Measurements from ENCODE around the gene UBE2J2.

UBE2J2 gene

GRCh38 chr1:1315435-1315954, 41.8 kb upstream of the UBE2J2 start:
- Histone ChIP-seq H3K4me1 (ENCODE audit: insufficient read depth, low read length) (peaks cover 7% of the 10 kb centered on the region), H3K36me3 (ENCODE audit: insufficient read depth, low read length) (peaks cover 85% of the 10 kb centered on the region), H3K4me3 (ENCODE audit: low read depth in 1 of 2, low read length in 2 of 2) (no peak overlapping the region), H3K27me3 (ENCODE audit: insufficient read depth, low read length, poor library complexity) (no peaks in the 10 kb centered on the region), H3K27ac (ENCODE audit: low read length) (no peak overlapping the region), H3K9me3 (ENCODE audit: insufficient read depth, low read length, severe bottlenecking) (no peaks in the 10 kb centered on the region), H3K4me2 (ENCODE audit: insufficient read depth, low read length) (no peak overlapping the region), H4K20me1 (ENCODE audit: insufficient read depth, low read length) (peaks cover 70% of the 10 kb centered on the region), H3K9ac (ENCODE audit: low read depth, low read length) (no peak overlapping the region), H2AFZ (ENCODE audit: low read depth, low read length) (no peak overlapping the region), H3K79me2 (ENCODE audit: insufficient read depth, low read length) (peaks cover 69% of the 10 kb centered on the region)
- DNase-seq, result no peak
- no peak for TF ChIP-seq EZH2 (IDR thresholded peaks at IDR 0.05; ENCODE audit: borderline replicate concordance, low read depth, low read length, severe bottlenecking)
- no peak for TF ChIP-seq CTCF (IDR thresholded peaks at IDR 0.05; ENCODE audit: borderline replicate concordance, extremely low read depth, low read length, poor library complexity, severe bottlenecking)
- ATAC-seq (ENCODE audit: insufficient read depth, low read depth), result no peak

- Histone ChIP-seq H3K4me1 (ENCODE audit: insufficient read depth, low read length) (peaks cover 10% of the 10 kb centered on the region), H3K79me2 (ENCODE audit: insufficient read depth, low read length) (peaks cover 69% of the 10 kb centered on the region), H3K4me3 (ENCODE audit: low read depth in 1 of 2, low read length in 2 of 2) (no peak overlapping the region), H3K9me3 (ENCODE audit: insufficient read depth, low read length, severe bottlenecking) (no peaks in the 10 kb centered on the region), H3K36me3 (ENCODE audit: insufficient read depth, low read length) (peaks cover 87% of the 10 kb centered on the region), H3K4me2 (ENCODE audit: insufficient read depth, low read length) (no peak overlapping the region), H3K27ac (ENCODE audit: low read length) (no peak overlapping the region), H4K20me1 (ENCODE audit: insufficient read depth, low read length) (peaks cover 70% of the 10 kb centered on the region), H3K9ac (ENCODE audit: low read depth, low read length) (no peak overlapping the region), H3K27me3 (ENCODE audit: insufficient read depth, low read length, poor library complexity) (no peaks in the 10 kb centered on the region), H2AFZ (ENCODE audit: low read depth, low read length) (no peak overlapping the region)
- TF ChIP-seq CTCF (IDR thresholded peaks at IDR 0.05; ENCODE audit: borderline replicate concordance, extremely low read depth, low read length, poor library complexity, severe bottlenecking) (no peak), EZH2 (IDR thresholded peaks at IDR 0.05; ENCODE audit: borderline replicate concordance, low read depth, low read length, severe bottlenecking) (no peak)
- ATAC-seq (ENCODE audit: insufficient read depth, low read depth) (no peak), DNase-seq (no peak)
Observed at GRCh38 chr1:1314678-1315335, 41.2 kb upstream of the UBE2J2 start.

- Histone ChIP-seq H3K27ac (ENCODE audit: low read length) (no peak overlapping the region), H3K27me3 (ENCODE audit: insufficient read depth, low read length, poor library complexity) (no peaks in the 10 kb centered on the region), H3K4me2 (ENCODE audit: insufficient read depth, low read length) (no peak overlapping the region), H3K4me3 (ENCODE audit: low read depth in 1 of 2, low read length in 2 of 2) (no peak overlapping the region), H3K4me1 (ENCODE audit: insufficient read depth, low read length) (peaks cover 16% of the 10 kb centered on the region), H2AFZ (ENCODE audit: low read depth, low read length) (no peak overlapping the region), H3K9ac (ENCODE audit: low read depth, low read length) (no peak overlapping the region), H3K36me3 (ENCODE audit: insufficient read depth, low read length) (peaks cover 85% of the 10 kb centered on the region), H3K9me3 (ENCODE audit: insufficient read depth, low read length, severe bottlenecking) (no peaks in the 10 kb centered on the region), H4K20me1 (ENCODE audit: insufficient read depth, low read length) (peaks cover 66% of the 10 kb centered on the region), H3K79me2 (ENCODE audit: insufficient read depth, low read length) (peaks cover 69% of the 10 kb centered on the region)
- ATAC-seq (ENCODE audit: insufficient read depth, low read depth) (no peak), DNase-seq (no peak)
- no peak for TF ChIP-seq EZH2 (IDR thresholded peaks at IDR 0.05; ENCODE audit: borderline replicate concordance, low read depth, low read length, severe bottlenecking)
- TF ChIP-seq CTCF (IDR thresholded peaks at IDR 0.05; ENCODE audit: borderline replicate concordance, extremely low read depth, low read length, poor library complexity, severe bottlenecking), result no peak
Observed at GRCh38 chr1:1314237-1314586, 40.6 kb upstream of the UBE2J2 start.

All from DND-41 (cell line).